AG09319 (cell line): Measurements from ENCODE around the gene CFAP97D1.
A peak's percentile ranks its signal among the peaks of the same experiment; 100 is the strongest.

ENCODE experiments used
- DNase-seq: peaks from one replicate; pipeline ENCODE4 v3.0.0-alpha.2; 2010; ENCODE audit warnings: low read depth; ENCODE audit errors: extremely low read depth
- CTCF ChIP-seq: IDR thresholded peaks from 2 replicates; pipeline ENCODE4 v1.5.1; 2011; ENCODE audit warnings: low read depth, mild to moderate bottlenecking, inconsistent platforms, low read length, moderate library complexity

Gene CFAP97D1

GRCh38 chr17:43827596-43827995 lies 47.4 kb downstream of the CFAP97D1 start:
- TF ChIP-seq CTCF: no peak
- DNase-seq: no peak

- no peak for TF ChIP-seq CTCF
These were observed 49.5 kb downstream of the CFAP97D1 start for GRCh38 chr17:43829738-43830137.

GRCh38 chr17:43830510-43831140 lies 50.4 kb downstream of the CFAP97D1 start:
- TF ChIP-seq CTCF: no peak
- no peak for DNase-seq

More at GRCh38 chr17:43829738-43830137, 49.5 kb downstream of the CFAP97D1 start:
- DNase-seq: no peak

- no peak for DNase-seq
- no peak for TF ChIP-seq CTCF
These were observed 51.4 kb downstream of the CFAP97D1 start for GRCh38 chr17:43831633-43832032.

- peak; percentile 14 for DNase-seq
These were observed 52.1 kb downstream of the CFAP97D1 start for GRCh38 chr17:43832168-43832975.

GRCh38 chr17:43832976-43833829 lies 53.0 kb downstream of the CFAP97D1 start, which contains the start of gene MPP3:
TSS of gene MPP3 (minus strand) at chr17:43833146. CDS start at chr17:43831906, 1,240 bp downstream.
- no peak for TF ChIP-seq CTCF
- DNase-seq: peak; percentile 20

More at GRCh38 chr17:43832168-43832975, 52.1 kb downstream of the CFAP97D1 start:
- TF ChIP-seq CTCF: no peak; the same call in 1 of the 2 replicates
